ENCODE measurements around the gene SORL1-AS1.

SORL1-AS1 gene

GRCh38 chr11:121429556-121429955 lies 23.2 kb downstream of the SORL1-AS1 start:
- Histone ChIP-seq H3K27me3 (ENCODE audit: insufficient read depth, low read depth) (peaks cover 25% of the 10 kb centered on the region), H3K4me3 (no peak overlapping the region), H3K27ac (no peak overlapping the region), H3K4me1 (replicated peaks; ENCODE audit: insufficient read depth) (no peaks in the 10 kb centered on the region), H3K36me3 (ENCODE audit: low read depth) (no peaks in the 10 kb centered on the region), H3K9me2 (ENCODE audit: insufficient read depth) (no peaks in the 10 kb centered on the region), H2AFZ (no peak overlapping the region), H3K4me2 (no peak overlapping the region), H3F3A (ENCODE audit: insufficient read depth, low read depth) (no peaks in the 10 kb centered on the region), H3K9me3 (ENCODE audit: insufficient read depth, low read depth) (no peaks in the 10 kb centered on the region), H4K20me1 (ENCODE audit: insufficient read depth) (no peaks in the 10 kb centered on the region), H3K79me2 (ENCODE audit: low read depth) (no peaks in the 10 kb centered on the region)
- no peak for DNase-seq
- BruUV-seq (replicated peaks): no TSS peak
- POLR2A ChIA-PET (ENCODE audit: unreplicated experiment): no interaction called here
- intact Hi-C loops (cut with micrococcal nuclease; ENCODE audit: unreplicated experiment): no loop called here
- CTCF ChIA-PET: no interaction called here
- TF ChIP-seq CTCF (conservative IDR thresholded peaks at IDR 0.05): no peak
- TF ChIP-seq EZH2 (IDR thresholded peaks at IDR 0.05; ENCODE audit: low read depth): no peak

GRCh38 chr11:121427400-121427744 lies 25.4 kb downstream of the SORL1-AS1 start:
- no peak for DNase-seq
- H3K9me3 ChIP-seq (ENCODE audit: insufficient read depth, low read depth): no peaks in the 10 kb centered on the region
- no peak overlapping the region for H3K27ac ChIP-seq
- no peaks in the 10 kb centered on the region for H3F3A ChIP-seq (ENCODE audit: insufficient read depth, low read depth)
- 0 out of 2 replicates have a peak, but pooled peaks cover 3% of the 10 kb centered on the region for H4K20me1 ChIP-seq (ENCODE audit: insufficient read depth)
- no TSS peak for BruUV-seq (replicated peaks)
- no peaks in the 10 kb centered on the region for H3K79me2 ChIP-seq (ENCODE audit: low read depth)
- H3K36me3 ChIP-seq (ENCODE audit: low read depth): no peaks in the 10 kb centered on the region
- TF ChIP-seq EZH2 (IDR thresholded peaks at IDR 0.05; ENCODE audit: low read depth) (no peak), CTCF (conservative IDR thresholded peaks at IDR 0.05) (no peak)
- CTCF ChIA-PET: no interaction called here
- peaks cover 24% of the 10 kb centered on the region for H3K27me3 ChIP-seq (ENCODE audit: insufficient read depth, low read depth)
- H3K9me2 ChIP-seq (ENCODE audit: insufficient read depth): no peaks in the 10 kb centered on the region
- no peak overlapping the region for H3K4me3 ChIP-seq
- H3K4me2 ChIP-seq: no peak overlapping the region
- H3K4me1 ChIP-seq (replicated peaks; ENCODE audit: insufficient read depth): no peaks in the 10 kb centered on the region
- intact Hi-C loops (cut with micrococcal nuclease; ENCODE audit: unreplicated experiment): no loop called here
- no peak overlapping the region for H2AFZ ChIP-seq
- POLR2A ChIA-PET (ENCODE audit: unreplicated experiment): no interaction called here

GRCh38 chr11:121426476-121427399 lies 26.0 kb downstream of the SORL1-AS1 start:
- Histone ChIP-seq H3F3A (ENCODE audit: insufficient read depth, low read depth) (no peaks in the 10 kb centered on the region), H3K4me1 (replicated peaks; ENCODE audit: insufficient read depth) (no peaks in the 10 kb centered on the region), H3K4me2 (no peak overlapping the region), H4K20me1 (ENCODE audit: insufficient read depth) (0 out of 2 replicates have a peak, but pooled peaks cover 3% of the 10 kb centered on the region), H3K36me3 (ENCODE audit: low read depth) (no peaks in the 10 kb centered on the region), H3K27ac (no peak overlapping the region), H3K4me3 (no peak overlapping the region), H2AFZ (no peak overlapping the region), H3K79me2 (ENCODE audit: low read depth) (no peaks in the 10 kb centered on the region), H3K9me2 (ENCODE audit: insufficient read depth) (no peaks in the 10 kb centered on the region), H3K9me3 (ENCODE audit: insufficient read depth, low read depth) (no peaks in the 10 kb centered on the region), H3K27me3 (ENCODE audit: insufficient read depth, low read depth) (peaks cover 24% of the 10 kb centered on the region)
- intact Hi-C loops (cut with micrococcal nuclease; ENCODE audit: unreplicated experiment): no loop called here
- TF ChIP-seq CTCF (conservative IDR thresholded peaks at IDR 0.05) (no peak), EZH2 (IDR thresholded peaks at IDR 0.05; ENCODE audit: low read depth) (no peak)
- CTCF ChIA-PET: no interaction called here
- POLR2A ChIA-PET (ENCODE audit: unreplicated experiment): no interaction called here
- no peak for DNase-seq
- BruUV-seq (replicated peaks): no TSS peak
